WTC11 (cell line): ENCODE results near the gene LHX3. TPM values are rescaled to one million over a fixed set of nuclear protein-coding genes. Genes with fewer than 3 reads are reported as not detected.
A peak's percentile ranks its signal among the peaks of the same experiment; 100 is the strongest.

Experiments used
- ATAC-seq: fragments of 200-7000 bp; cut with Tn5 transposase; 2 replicates; pipeline ENCODE4 v1.10.0; 2021; ENCODE audit warnings: mild to moderate bottlenecking, moderate library complexity
- CTCF ChIA-PET: fragments of 300-600 bp; sonication (Branson Sonifier 250); formaldehyde crosslinking; loops from one replicate; lab custom pipeline; 2021; ENCODE audit warnings: antibody characterized with exemption; lab: Charles Lee
- POLR2A ChIA-PET: fragments of 350-600 bp; sonication (Branson Sonifier 250); formaldehyde crosslinking; loops from one replicate; lab custom pipeline; 2021; ENCODE audit warnings: antibody characterized with exemption; lab: Charles Lee
- DNase-seq: peaks from one replicate; pipeline ENCODE4 v3.0.0; 2021; ENCODE audit warnings: low spot score
- H3K27ac Mint-ChIP-seq: 2 replicates; pipeline ENCODE4 v1.8.0; 2021; ENCODE audit warnings: mixed read lengths
- H3K27me3 Mint-ChIP-seq: 2 replicates; pipeline ENCODE4 v1.8.0; 2021; ENCODE audit warnings: low read depth, mild to moderate bottlenecking, moderate library complexity, mixed read lengths
- H3K36me3 Mint-ChIP-seq: 2 replicates; pipeline ENCODE4 v1.8.0; 2021; ENCODE audit warnings: mixed read lengths
- H3K4me1 Mint-ChIP-seq: 2 replicates; pipeline ENCODE4 v1.8.0; 2022; ENCODE audit warnings: mixed read lengths
- H3K4me3 Mint-ChIP-seq: 2 replicates; pipeline ENCODE4 v1.8.0; 2021; ENCODE audit warnings: mild to moderate bottlenecking, moderate library complexity, mixed read lengths
- H3K9me3 Mint-ChIP-seq: 2 replicates; pipeline ENCODE4 v1.8.0; 2021; ENCODE audit warnings: mixed read lengths
- ATF1 ChIP-seq: sonication (generic); formaldehyde crosslinking; IDR thresholded peaks from 2 replicates; pipeline ENCODE4 v1.8.1; 2023; ENCODE audit warnings: mild to moderate bottlenecking, moderate library complexity, missing genetic modification reagents
- CREB1 ChIP-seq: sonication (generic); formaldehyde crosslinking; IDR thresholded peaks from 2 replicates; pipeline ENCODE4 v1.8.0; 2023; ENCODE audit warnings: mild to moderate bottlenecking, missing genetic modification reagents
- CREM ChIP-seq: sonication (generic); formaldehyde crosslinking; IDR thresholded peaks from 2 replicates; pipeline ENCODE4 v1.8.1; 2022; ENCODE audit warnings: mild to moderate bottlenecking, missing genetic modification reagents, moderate library complexity
- ELF4 ChIP-seq: sonication (generic); formaldehyde crosslinking; IDR thresholded peaks from 2 replicates; pipeline ENCODE4 v1.8.1; 2022; ENCODE audit warnings: low read depth, mild to moderate bottlenecking, moderate library complexity, missing genetic modification reagents
- EMX1 ChIP-seq: fragments of 250-450 bp; sonication (Bioruptor Pico); IDR thresholded peaks from 2 replicates; pipeline ENCODE4 v1.8.0; 2021; ENCODE audit warnings: mild to moderate bottlenecking
- ERG ChIP-seq: fragments of 250-450 bp; sonication (Bioruptor Pico); IDR thresholded peaks from 2 replicates; pipeline ENCODE4 v1.8.0; 2021; ENCODE audit warnings: mild to moderate bottlenecking
- ESRRA ChIP-seq: sonication (generic); formaldehyde crosslinking; IDR thresholded peaks from 2 replicates; pipeline ENCODE4 v1.8.1; 2022; ENCODE audit warnings: mild to moderate bottlenecking, missing genetic modification reagents, borderline replicate concordance
- FOXP4 ChIP-seq: sonication (generic); formaldehyde crosslinking; IDR thresholded peaks from 2 replicates; pipeline ENCODE4 v1.8.0; 2022; ENCODE audit warnings: mild to moderate bottlenecking, missing genetic modification reagents
- GTF2I ChIP-seq: fragments of 250-450 bp; sonication (Bioruptor Pico); conservative IDR thresholded peaks from 2 replicates; pipeline ENCODE4 v1.4.0; 2021; ENCODE audit warnings: mild to moderate bottlenecking
- MXD4 ChIP-seq: fragments of 250-450 bp; sonication (Bioruptor Pico); IDR thresholded peaks from 2 replicates; pipeline ENCODE4 v1.8.0; 2021; ENCODE audit warnings: mild to moderate bottlenecking, moderate library complexity, borderline replicate concordance
- MYBL2 ChIP-seq: sonication (generic); formaldehyde crosslinking; IDR thresholded peaks from 2 replicates; pipeline ENCODE4 v1.8.1; 2023; ENCODE audit warnings: mild to moderate bottlenecking, moderate library complexity, missing genetic modification reagents
- NR2C2 ChIP-seq: sonication (generic); formaldehyde crosslinking; IDR thresholded peaks from 2 replicates; pipeline ENCODE4 v1.8.0; 2022; ENCODE audit warnings: mild to moderate bottlenecking, missing genetic modification reagents
- OVOL2 ChIP-seq: fragments of 250-450 bp; sonication (Bioruptor Pico); IDR thresholded peaks from 2 replicates; pipeline ENCODE4 v1.9.0; 2021; ENCODE audit warnings: mild to moderate bottlenecking, borderline replicate concordance
- TEAD4 ChIP-seq: sonication (generic); formaldehyde crosslinking; IDR thresholded peaks from 2 replicates; pipeline ENCODE4 v1.8.0; 2022; ENCODE audit warnings: mild to moderate bottlenecking, missing genetic modification reagents
- USF2 ChIP-seq: sonication (generic); formaldehyde crosslinking; IDR thresholded peaks from 2 replicates; pipeline ENCODE4 v1.8.1; 2023; ENCODE audit warnings: mild to moderate bottlenecking, missing genetic modification reagents, moderate library complexity
- ZBTB43 ChIP-seq: sonication (generic); formaldehyde crosslinking; IDR thresholded peaks from 2 replicates; pipeline ENCODE4 v1.8.1; 2023; ENCODE audit warnings: mild to moderate bottlenecking, missing genetic modification reagents
- ZNF121 ChIP-seq: sonication (generic); formaldehyde crosslinking; IDR thresholded peaks from 2 replicates; pipeline ENCODE4 v1.8.0; 2023; ENCODE audit warnings: missing genetic modification reagents
- ZNF219 ChIP-seq: sonication (generic); formaldehyde crosslinking; IDR thresholded peaks from 2 replicates; pipeline ENCODE4 v1.8.0; 2023; ENCODE audit warnings: missing genetic modification reagents, mild to moderate bottlenecking, borderline replicate concordance
- ZNF263 ChIP-seq: sonication (generic); formaldehyde crosslinking; IDR thresholded peaks from 2 replicates; pipeline ENCODE4 v1.8.1; 2022; ENCODE audit warnings: low read depth, mild to moderate bottlenecking, moderate library complexity, missing genetic modification reagents
- ZNF396 ChIP-seq: fragments of 250-450 bp; sonication (Bioruptor Pico); IDR thresholded peaks from 2 replicates; pipeline ENCODE4 v1.8.0; 2021; ENCODE audit warnings: mild to moderate bottlenecking, moderate library complexity, borderline replicate concordance
- ZNF423 ChIP-seq: fragments of 250-450 bp; sonication (Bioruptor Pico); IDR thresholded peaks from 2 replicates; pipeline ENCODE4 v2.1.2; 2022; ENCODE audit warnings: mild to moderate bottlenecking, moderate library complexity
- ZSCAN18 ChIP-seq: fragments of 250-450 bp; sonication (Bioruptor Pico); IDR thresholded peaks from 2 replicates; pipeline ENCODE4 v2.1.2; 2022; ENCODE audit warnings: mild to moderate bottlenecking, moderate library complexity
- total RNA-seq: library from RNA; stranded (reverse); gene quantifications from 3 replicates; pipeline ENCODE4 v1.2.3, GENCODE V29; 2021
- TF ChIP-seq, protein P1 (sequence below): fragments of 250-450 bp; sonication (Bioruptor Pico); conservative IDR thresholded peaks from 2 replicates; pipeline ENCODE4 v1.9.0; 2021; ENCODE audit warnings: mild to moderate bottlenecking
- TF ChIP-seq, protein P2 (sequence below): sonication (generic); formaldehyde crosslinking; IDR thresholded peaks from 2 replicates; pipeline ENCODE4 v1.8.0; 2022; ENCODE audit warnings: mild to moderate bottlenecking, missing genetic modification reagents
- TF ChIP-seq, protein P3 (sequence below): sonication (generic); formaldehyde crosslinking; conservative IDR thresholded peaks from 2 replicates; pipeline ENCODE4 v1.8.1; 2022; ENCODE audit warnings: mild to moderate bottlenecking, missing genetic modification reagents
- TF ChIP-seq, protein P4 (sequence below): sonication (generic); formaldehyde crosslinking; IDR thresholded peaks from 2 replicates; pipeline ENCODE4 v1.8.0; 2023; ENCODE audit warnings: missing genetic modification reagents

Gene LHX3
- total RNA-seq, 1 experiment from 2014 or later: not detected

GRCh38 chr9:136232969-136233368 lies 28.0 kb upstream of the LHX3 start (continued):
- TF ChIP-seq FOXP4 (CRISPR knock-in tag): no peak
- TF ChIP-seq ELF4 (CRISPR knock-in tag): no peak
- TF ChIP-seq CREM: no peak
- TF ChIP-seq ZNF121: no peak
- TF ChIP-seq, protein P1, sequence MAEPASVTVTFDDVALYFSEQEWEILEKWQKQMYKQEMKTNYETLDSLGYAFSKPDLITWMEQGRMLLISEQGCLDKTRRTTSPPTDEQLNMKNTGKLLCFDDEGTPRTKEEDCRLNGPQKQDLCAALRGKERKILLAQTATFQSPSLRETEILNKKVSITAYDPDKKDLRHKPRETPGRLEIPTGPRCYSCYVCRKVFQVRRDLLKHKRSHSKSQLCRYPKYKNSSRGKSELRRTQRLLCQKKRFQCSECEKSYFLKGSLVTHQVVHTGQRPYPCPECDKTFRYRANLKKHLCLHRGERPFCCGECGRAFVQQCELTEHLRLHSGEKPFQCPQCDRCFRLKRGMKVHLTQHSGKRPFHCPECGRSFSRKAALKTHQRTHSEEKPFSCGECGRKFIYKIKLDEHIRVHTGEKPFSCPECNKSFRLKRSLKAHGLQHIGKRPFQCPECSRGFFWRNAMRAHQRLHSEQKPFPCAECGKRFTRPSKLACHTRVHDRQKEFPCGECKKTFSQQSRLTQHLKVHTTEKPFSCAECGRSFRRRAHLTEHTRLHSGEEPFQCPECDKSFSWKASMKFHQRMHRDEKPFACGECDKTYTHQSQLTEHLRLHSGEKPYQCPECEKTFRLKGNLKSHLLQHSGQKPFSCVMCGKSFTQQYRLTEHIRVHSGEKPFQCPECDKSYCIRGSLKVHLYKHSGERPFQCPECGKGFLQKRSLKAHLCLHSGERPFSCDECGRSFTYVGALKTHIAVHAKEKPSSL: no peak
- no peak for TF ChIP-seq MYBL2 (CRISPR knock-in tag)
- TF ChIP-seq ZNF263 (CRISPR knock-in tag): no peak
- no peak for TF ChIP-seq ATF1 (CRISPR knock-in tag)
- TF ChIP-seq, protein P2, sequence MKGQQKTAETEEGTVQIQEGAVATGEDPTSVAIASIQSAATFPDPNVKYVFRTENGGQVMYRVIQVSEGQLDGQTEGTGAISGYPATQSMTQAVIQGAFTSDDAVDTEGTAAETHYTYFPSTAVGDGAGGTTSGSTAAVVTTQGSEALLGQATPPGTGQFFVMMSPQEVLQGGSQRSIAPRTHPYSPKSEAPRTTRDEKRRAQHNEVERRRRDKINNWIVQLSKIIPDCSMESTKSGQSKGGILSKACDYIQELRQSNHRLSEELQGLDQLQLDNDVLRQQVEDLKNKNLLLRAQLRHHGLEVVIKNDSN (CRISPR knock-in tag): no peak
- TF ChIP-seq CREB1 (CRISPR knock-in tag): no peak
- no peak for TF ChIP-seq GTF2I (CRISPR knock-in tag)
- no peak for TF ChIP-seq ZNF423 (CRISPR knock-in tag)

- Mint-ChIP-seq H3K27me3 (no peaks in the 10 kb centered on the region), H3K4me1 (peaks cover 4% of the 10 kb centered on the region; the same call in 1 of the 2 replicates), H3K36me3 (peaks cover 10% of the 10 kb centered on the region), H3K27ac (peak overlapping the region; percentile 72; the same call in 1 of the 2 replicates), H3K4me3 (no peak overlapping the region), H3K9me3 (no peaks in the 10 kb centered on the region)
- ATAC-seq (no peak), DNase-seq (no peak)
- ChIA-PET CTCF (no interaction called here), POLR2A (no interaction called here)
- TF ChIP-seq ERG (CRISPR knock-in tag) (no peak), ESRRA (CRISPR knock-in tag) (no peak), NR2C2 (CRISPR knock-in tag) (no peak), MXD4 (CRISPR knock-in tag) (no peak), ZSCAN18 (no peak), ZNF219 (CRISPR knock-in tag) (no peak), ZNF396 (CRISPR knock-in tag) (no peak), ZBTB43 (CRISPR knock-in tag) (no peak), USF2 (CRISPR knock-in tag) (no peak), EMX1 (CRISPR knock-in tag) (no peak), MYBL2 (CRISPR knock-in tag) (no peak), TEAD4 (no peak), OVOL2 (CRISPR knock-in tag) (no peak)
- TF ChIP-seq, protein P3, sequence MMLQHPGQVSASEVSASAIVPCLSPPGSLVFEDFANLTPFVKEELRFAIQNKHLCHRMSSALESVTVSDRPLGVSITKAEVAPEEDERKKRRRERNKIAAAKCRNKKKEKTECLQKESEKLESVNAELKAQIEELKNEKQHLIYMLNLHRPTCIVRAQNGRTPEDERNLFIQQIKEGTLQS (CRISPR knock-in tag): no peak
- TF ChIP-seq, protein P4, sequence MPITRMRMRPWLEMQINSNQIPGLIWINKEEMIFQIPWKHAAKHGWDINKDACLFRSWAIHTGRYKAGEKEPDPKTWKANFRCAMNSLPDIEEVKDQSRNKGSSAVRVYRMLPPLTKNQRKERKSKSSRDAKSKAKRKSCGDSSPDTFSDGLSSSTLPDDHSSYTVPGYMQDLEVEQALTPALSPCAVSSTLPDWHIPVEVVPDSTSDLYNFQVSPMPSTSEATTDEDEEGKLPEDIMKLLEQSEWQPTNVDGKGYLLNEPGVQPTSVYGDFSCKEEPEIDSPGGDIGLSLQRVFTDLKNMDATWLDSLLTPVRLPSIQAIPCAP (CRISPR knock-in tag): no peak
Observed at GRCh38 chr9:136231478-136232297, 26.8 kb upstream of the LHX3 start.
